Measurements from ENCODE around the gene CLEC20A. TPM values are rescaled to one million over a fixed set of nuclear protein-coding genes. Genes with fewer than 3 reads are reported as not detected.

CLEC20A gene
- total and polyA plus RNA-seq, 9 of the 15 experiments (the other 6 are each of a cell fraction or from before 2014, with no cell fraction given), result not detected

- H3K4me1 ChIP-seq (replicated peaks in 1 of 2; ENCODE audit: control insufficient read depth in 2 of 2, insufficient read depth in 2 of 2, low read length in 2 of 2), result no peaks in the 10 kb centered on the region
- H4K20me1 ChIP-seq (replicated peaks; ENCODE audit: control insufficient read depth, insufficient read depth, low read length), result no peaks in the 10 kb centered on the region
- H3K27me3 ChIP-seq (ENCODE audit: control insufficient read depth in 2 of 2, insufficient read depth in 2 of 2, low read length in 2 of 2), result peaks cover 48 to 79% of the 10 kb centered on the region in 2 experiments
- no peaks in the 10 kb centered on the region for H3K9me3 ChIP-seq (replicated peaks; ENCODE audit: control insufficient read depth, insufficient read depth, low read depth, low read length)
- no peak for ATAC-seq
- TF ChIP-seq MTA1 (IDR thresholded peaks at IDR 0.05; ENCODE audit: borderline replicate concordance), result no peak
- TF ChIP-seq EP300 (IDR thresholded peaks at IDR 0.05; ENCODE audit: low read length), result no peak
- TF ChIP-seq FOXM1 (IDR thresholded peaks at IDR 0.05; ENCODE audit: low read depth), result no peak
- no peak for TF ChIP-seq FOXM1 (CRISPR knock-in tag; IDR thresholded peaks at IDR 0.05; ENCODE audit: low read depth)
- TF ChIP-seq PTTG1 (tag; IDR thresholded peaks at IDR 0.05; ENCODE audit: low read depth), result no peak
- no peak for TF ChIP-seq MCM2 (IDR thresholded peaks at IDR 0.05; ENCODE audit: low read depth)
- no peak for TF ChIP-seq HSF4 (CRISPR knock-in tag; IDR thresholded peaks at IDR 0.05; ENCODE audit: borderline replicate concordance)
- no peak for TF ChIP-seq RAD51 (IDR thresholded peaks at IDR 0.05; ENCODE audit: borderline replicate concordance, low read depth)
- no peak for TF ChIP-seq KDM5B (IDR thresholded peaks at IDR 0.05; ENCODE audit: insufficient replicate concordance, low read depth, low read length)
- no peak for TF ChIP-seq SRF (CRISPR knock-in tag; IDR thresholded peaks at IDR 0.05)
- TF ChIP-seq PPARD (CRISPR knock-in tag; IDR thresholded peaks at IDR 0.05), result no peak
- no peak for TF ChIP-seq BCOR (IDR thresholded peaks at IDR 0.05)
- no peak for TF ChIP-seq RFX7 (CRISPR knock-in tag; IDR thresholded peaks at IDR 0.05)
- TF ChIP-seq ZNF518B (CRISPR knock-in tag; IDR thresholded peaks at IDR 0.05), result no peak
- no peak for TF ChIP-seq ZNF124 (CRISPR knock-in tag; IDR thresholded peaks at IDR 0.05)
- no peak for TF ChIP-seq RCOR1 (IDR thresholded peaks at IDR 0.05; ENCODE audit: borderline replicate concordance in 1 of 2, low read depth in 2 of 2, low read length in 2 of 2)
- H3K4me3 ChIP-seq, result no peak overlapping the region
- H3K4me2 ChIP-seq (ENCODE audit: insufficient read depth, low read length), result no peak overlapping the region
- in situ Hi-C loops (cut with MboI), result no loop called here
- ChIA-PET POLR2A (interaction anchor here (0.6 to 1.1 kb wide), 2 partner anchors 12 to 65 kb away, joined by 4 read pairs; no protein-coding TSS in a partner anchor), CTCF (ENCODE audit: low intra/inter-chr PET ratio) (no interaction called here)
- H3K36me3 ChIP-seq (ENCODE audit: control insufficient read depth, insufficient read depth, low read length), result no peaks in the 10 kb centered on the region
- intact Hi-C loops (cut with micrococcal nuclease), result no loop called here
- FAIRE-seq, result no peak
- no peak overlapping the region for H3K9ac ChIP-seq (ENCODE audit: insufficient read depth in 1 of 2, low read depth in 2 of 2, low read length in 2 of 2)
- no peak for DNase-seq (ENCODE audit: extremely low read depth in 1 of 4, low spot score in 3 of 4)
- BruUV-seq (replicated peaks), result no TSS peak
- no peaks in the 10 kb centered on the region for H3K9me1 ChIP-seq (ENCODE audit: control insufficient read depth, insufficient read depth, low read length)
- no peak overlapping the region for H3K27ac ChIP-seq (ENCODE audit: extremely low read depth, low read depth, low read length)
- no peak overlapping the region for H2AFZ ChIP-seq (ENCODE audit: low read depth, low read length)
- WGBS (ENCODE audit: insufficient coverage, low coverage, missing lambda C conversion rate), result 9% methylated on average over 16 of the region's 16 CpGs
- H3K79me2 ChIP-seq (ENCODE audit: control insufficient read depth, insufficient read depth, low read length), result no peaks in the 10 kb centered on the region
Measured at GRCh38 chr1:178493301-178493741, 3.4 kb downstream of the CLEC20A start.

Measured in K562 (cell line).